PFSK-1 (cell line): Measurements from ENCODE around the gene TMEM168.

Experiments used
- FOXP2 ChIP-seq: optimal IDR thresholded peaks from 2 replicates; pipeline ENCODE3; 2011; ENCODE audit warnings: borderline replicate concordance, control low read depth, inconsistent platforms; ENCODE audit not compliant: insufficient read depth; ENCODE audit errors: extremely low read length, extremely low read depth
- POLR2AphosphoS5 ChIP-seq: IDR thresholded peaks from 2 replicates; pipeline ENCODE4 v1.6.1; 2012; ENCODE audit warnings: low read depth, mild to moderate bottlenecking, control low read depth, low read length, moderate library complexity
- REST ChIP-seq, 2 experiments: IDR thresholded peaks; 2 replicates each; pipeline versions ENCODE4 v1.6.1 to v1.8.0; 2011 to 2012; ENCODE audit warnings: low read depth in 2 of 2, low read length in 2 of 2, control low read depth in 1 of 2, inconsistent platforms in 1 of 2, mild to moderate bottlenecking in 1 of 2, moderate library complexity in 1 of 2; ENCODE audit not compliant: insufficient read depth in 1 of 2
- SIN3A ChIP-seq: IDR thresholded peaks from 2 replicates; pipeline ENCODE4 v1.6.1; 2012; ENCODE audit warnings: mild to moderate bottlenecking, low read length, moderate library complexity, borderline replicate concordance; ENCODE audit not compliant: insufficient read depth
- TAF1 ChIP-seq: IDR thresholded peaks from 2 replicates; pipeline ENCODE4 v1.6.1; 2012; ENCODE audit warnings: low read length, control low read depth, borderline replicate concordance; ENCODE audit not compliant: insufficient read depth

The TMEM168 gene

GRCh38 chr7:112721366-112721765, 68.8 kb downstream of the TMEM168 start:
- no peak for TF ChIP-seq REST (IDR thresholded peaks at IDR 0.05; ENCODE audit: insufficient read depth in 1 of 2, low read depth in 2 of 2, low read length in 2 of 2)
- TF ChIP-seq SIN3A, result no peak
- TF ChIP-seq POLR2AphosphoS5, result no peak
- TF ChIP-seq TAF1, result no peak
- TF ChIP-seq FOXP2, result no peak

- no peak for TF ChIP-seq POLR2AphosphoS5
- TF ChIP-seq SIN3A, result no peak
Observed at GRCh38 chr7:112715525-112715924, 74.7 kb downstream of the TMEM168 start.

- TF ChIP-seq REST (IDR thresholded peaks at IDR 0.05; ENCODE audit: insufficient read depth in 1 of 2, low read depth in 2 of 2, low read length in 2 of 2), result no peak
- TF ChIP-seq SIN3A, result no peak
- no peak for TF ChIP-seq TAF1
- TF ChIP-seq POLR2AphosphoS5, result no peak
- no peak for TF ChIP-seq FOXP2
Observed at GRCh38 chr7:112714917-112715316, 75.3 kb downstream of the TMEM168 start.
